Progenitor cell of endocrine pancreas (in vitro differentiated cells): ENCODE data around the gene EMC10. TPM values are rescaled to one million over a fixed set of nuclear protein-coding genes. Genes with fewer than 3 reads are reported as not detected.

Experiments used
- DNase-seq: peaks from one replicate; pipeline ENCODE4 v3.0.0; 2021; ENCODE audit warnings: low spot score; ENCODE audit not compliant: unreplicated experiment
- H3K27ac Mint-ChIP-seq: 2 replicates; pipeline ENCODE4 v1.8.0; 2021; ENCODE audit warnings: mild to moderate bottlenecking, moderate library complexity, mixed read lengths
- H3K27me3 Mint-ChIP-seq: 2 replicates; pipeline ENCODE4 v1.8.0; 2021; ENCODE audit warnings: mixed read lengths
- H3K36me3 Mint-ChIP-seq: 2 replicates; pipeline ENCODE4 v1.8.0; 2022; ENCODE audit warnings: mixed read lengths; ENCODE audit not compliant: insufficient read depth
- H3K4me1 Mint-ChIP-seq: 2 replicates; pipeline ENCODE4 v1.8.0; 2021; ENCODE audit warnings: low read depth, mixed read lengths
- H3K4me3 Mint-ChIP-seq: 2 replicates; pipeline ENCODE4 v1.8.0; 2021; ENCODE audit warnings: low read depth, mild to moderate bottlenecking, moderate library complexity, mixed read lengths
- H3K9me3 Mint-ChIP-seq: 2 replicates; pipeline ENCODE4 v1.8.0; 2021; ENCODE audit warnings: low read depth, mixed read lengths
- total RNA-seq: library from RNA; stranded (reverse); gene quantifications from 2 replicates; pipeline ENCODE4 v1.2.1, GENCODE V29; 2021
- TF ChIP-seq, protein P1 (sequence below): fragments of 200-600 bp; sonication (generic); IDR thresholded peaks from one replicate; pipeline ENCODE4 v1.5.0; 2021; ENCODE audit warnings: antibody characterized with exemption, mild to moderate bottlenecking; ENCODE audit not compliant: unreplicated experiment

EMC10 gene
- total RNA-seq, 1 donor from 2014 or later = 181 TPM

DNA sequence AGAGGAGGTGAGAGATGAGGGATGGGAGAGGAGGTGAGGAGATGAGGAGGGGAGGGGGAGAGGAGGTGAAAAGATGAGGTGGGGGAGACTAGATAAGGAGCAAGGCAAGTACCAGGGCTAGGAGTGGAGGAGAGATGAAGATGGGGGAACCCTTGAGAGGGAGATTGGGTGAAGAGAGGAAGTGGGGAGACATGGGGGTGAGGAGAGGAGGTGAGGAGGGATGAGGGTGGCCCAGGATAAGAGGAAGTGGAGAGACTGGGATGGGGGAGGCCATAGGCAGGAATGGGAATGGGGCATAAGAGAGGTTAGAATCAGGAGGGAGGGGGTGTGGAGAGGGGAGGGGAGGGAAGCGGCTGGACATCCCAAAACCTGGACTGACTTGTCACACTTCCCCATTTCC is 16.7 kb upstream of the EMC10 start:
- no peak overlapping the region for H3K4me3 Mint-ChIP-seq
- H3K27me3 Mint-ChIP-seq = peaks cover 4% of the 10 kb centered on the region
- H3K9me3 Mint-ChIP-seq = no peaks in the 10 kb centered on the region
- H3K36me3 Mint-ChIP-seq = no peaks in the 10 kb centered on the region
- DNase-seq = no peak
- no peak overlapping the region for H3K27ac Mint-ChIP-seq
- no peaks in the 10 kb centered on the region for H3K4me1 Mint-ChIP-seq
- TF ChIP-seq, protein P1, sequence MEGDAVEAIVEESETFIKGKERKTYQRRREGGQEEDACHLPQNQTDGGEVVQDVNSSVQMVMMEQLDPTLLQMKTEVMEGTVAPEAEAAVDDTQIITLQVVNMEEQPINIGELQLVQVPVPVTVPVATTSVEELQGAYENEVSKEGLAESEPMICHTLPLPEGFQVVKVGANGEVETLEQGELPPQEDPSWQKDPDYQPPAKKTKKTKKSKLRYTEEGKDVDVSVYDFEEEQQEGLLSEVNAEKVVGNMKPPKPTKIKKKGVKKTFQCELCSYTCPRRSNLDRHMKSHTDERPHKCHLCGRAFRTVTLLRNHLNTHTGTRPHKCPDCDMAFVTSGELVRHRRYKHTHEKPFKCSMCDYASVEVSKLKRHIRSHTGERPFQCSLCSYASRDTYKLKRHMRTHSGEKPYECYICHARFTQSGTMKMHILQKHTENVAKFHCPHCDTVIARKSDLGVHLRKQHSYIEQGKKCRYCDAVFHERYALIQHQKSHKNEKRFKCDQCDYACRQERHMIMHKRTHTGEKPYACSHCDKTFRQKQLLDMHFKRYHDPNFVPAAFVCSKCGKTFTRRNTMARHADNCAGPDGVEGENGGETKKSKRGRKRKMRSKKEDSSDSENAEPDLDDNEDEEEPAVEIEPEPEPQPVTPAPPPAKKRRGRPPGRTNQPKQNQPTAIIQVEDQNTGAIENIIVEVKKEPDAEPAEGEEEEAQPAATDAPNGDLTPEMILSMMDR = no peak

DNA sequence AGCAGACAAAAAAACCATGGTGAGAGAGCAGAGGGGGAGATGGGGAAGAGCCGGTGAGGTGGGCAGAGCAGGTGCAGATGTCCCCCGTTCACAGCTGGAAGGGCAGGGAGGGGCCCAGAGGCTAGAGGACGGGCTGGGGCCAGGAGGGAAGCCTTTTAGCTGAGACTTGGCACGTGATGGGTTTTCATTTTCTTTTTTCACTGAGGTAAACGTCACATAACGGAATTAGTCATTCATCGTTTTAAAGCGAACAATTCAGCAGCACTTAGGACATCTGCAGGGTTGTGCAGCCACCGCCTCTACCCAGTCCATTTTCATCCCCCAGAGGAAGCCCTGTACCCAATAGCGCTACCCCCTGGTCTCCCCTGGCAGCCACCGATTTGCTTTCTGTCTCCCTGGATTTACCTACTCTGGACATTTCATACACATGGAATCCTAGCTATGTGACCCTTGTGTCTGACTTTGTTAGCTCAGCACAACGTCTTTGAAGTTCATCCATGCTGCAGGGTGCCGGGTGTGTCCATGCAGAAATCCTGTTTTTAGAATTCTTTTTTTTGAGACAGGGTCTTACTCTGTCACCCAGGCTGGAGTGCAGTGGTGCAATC is 16.0 kb upstream of the EMC10 start:
- no peak for DNase-seq
- Mint-ChIP-seq H3K4me3 (no peak overlapping the region), H3K36me3 (no peaks in the 10 kb centered on the region), H3K4me1 (no peaks in the 10 kb centered on the region), H3K27ac (no peak overlapping the region), H3K27me3 (peaks cover 4% of the 10 kb centered on the region), H3K9me3 (no peaks in the 10 kb centered on the region)
- TF ChIP-seq, protein P1 = no peak

GRCh38 chr19:50461066-50461875 is 15.0 kb upstream of the EMC10 start:
- TF ChIP-seq, protein P1 = peak; percentile 80
- Mint-ChIP-seq H3K4me3 (no peak overlapping the region), H3K27me3 (peaks cover 4% of the 10 kb centered on the region), H3K4me1 (peaks cover 4% of the 10 kb centered on the region), H3K9me3 (no peaks in the 10 kb centered on the region), H3K27ac (no peak overlapping the region), H3K36me3 (no peaks in the 10 kb centered on the region)
- DNase-seq = peak; percentile 39

DNA sequence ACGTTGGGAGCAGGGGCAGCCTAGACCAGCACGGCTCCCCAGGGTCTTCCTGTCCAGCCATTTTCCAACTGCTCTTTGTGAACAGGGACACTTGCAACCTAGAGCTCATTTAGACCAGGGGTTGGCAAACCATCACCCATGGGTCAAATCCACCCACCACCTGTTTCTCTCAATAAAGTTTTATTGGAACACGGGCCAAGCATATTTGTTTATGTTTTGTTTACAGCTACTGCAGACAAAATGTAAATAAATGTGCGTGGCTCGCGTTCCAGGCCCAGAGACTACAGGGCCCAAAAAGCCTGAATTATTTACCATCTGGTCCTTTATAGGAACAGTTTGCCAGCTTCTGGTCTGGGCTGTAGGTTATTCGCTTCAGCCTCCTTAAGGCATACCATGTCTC is 13.3 kb upstream of the EMC10 start:
- Mint-ChIP-seq H3K27me3 (no peaks in the 10 kb centered on the region), H3K36me3 (no peaks in the 10 kb centered on the region), H3K27ac (no peak overlapping the region), H3K9me3 (no peaks in the 10 kb centered on the region), H3K4me3 (no peak overlapping the region), H3K4me1 (peaks cover 4% of the 10 kb centered on the region)
- TF ChIP-seq, protein P1 = no peak
- DNase-seq = no peak

- no peak overlapping the region for H3K4me3 Mint-ChIP-seq
- H3K27me3 Mint-ChIP-seq = no peaks in the 10 kb centered on the region
- H3K27ac Mint-ChIP-seq = no peak overlapping the region
- no peaks in the 10 kb centered on the region for H3K36me3 Mint-ChIP-seq
- no peak for DNase-seq
- TF ChIP-seq, protein P1 = no peak
- H3K4me1 Mint-ChIP-seq = peaks cover 4% of the 10 kb centered on the region
- no peaks in the 10 kb centered on the region for H3K9me3 Mint-ChIP-seq
Observed at GRCh38 chr19:50464348-50464747, 12.0 kb upstream of the EMC10 start.
